ENCODE data around the gene HSPA5. TPM values are rescaled to one million over a fixed set of nuclear protein-coding genes. Genes with fewer than 3 reads are reported as not detected.
A peak's percentile ranks its signal among the peaks of the same experiment; 100 is the strongest.
"Not testable (repeated sequence)": the region's sequence is repeated elsewhere in the genome, so short reads cannot be mapped to it uniquely, and the experiment has no call there.

HSPA5 gene
- polyA plus RNA-seq, 3 donors: 359 to 421 (median 385) TPM

GRCh38 chr9:125202846-125203618 is 38.1 kb downstream of the HSPA5 start:
- DNase-seq: no peak

- peak; percentile 95 for DNase-seq
These were observed 40.7 kb downstream of the HSPA5 start, which contains the start of gene RABEPK for GRCh38 chr9:125200216-125201047. TSS of gene RABEPK (plus strand) at chr9:125200542. CDS start at chr9:125203014, 2,472 bp downstream.

- DNase-seq: not testable (repeated sequence)
These were observed 45.6 kb downstream of the HSPA5 start for GRCh38 chr9:125195591-125195990.

- DNase-seq: not testable (repeated sequence)
These were observed 46.7 kb downstream of the HSPA5 start for GRCh38 chr9:125194466-125194865.

GRCh38 chr9:125190361-125190801 is 50.8 kb downstream of the HSPA5 start:
- DNase-seq: peak; percentile 27

GRCh38 chr9:125189361-125190289 is 51.5 kb downstream of the HSPA5 start, which contains the start of gene PPP6C:
TSS of gene PPP6C (minus strand) at chr9:125189803. CDS start at chr9:125189718, 85 bp downstream.
- peak; percentile 97 for DNase-seq

- peak; percentile 9 for DNase-seq
These were observed 52.2 kb downstream of the HSPA5 start for GRCh38 chr9:125189011-125189360.

Other genes starting within 250 kb of the HSPA5 start
- gene SCAI, start 97.8 kb downstream of the HSPA5 start, polyA plus RNA-seq (ENCODE audit: insufficient read length in 3 of 3): 10 to 100 TPM in 2 of 3 donors, 1 to 10 TPM in 1; 9.2 to 15.5 (median 13.2) TPM
- 10 to 100 TPM; 44.9 to 54.3 (median 51.0) TPM for gene PPP6C, start 51.5 kb downstream of the HSPA5 start, polyA plus RNA-seq (ENCODE audit: insufficient read length in 3 of 3)
- gene RABEPK, start 40.8 kb downstream of the HSPA5 start, polyA plus RNA-seq (ENCODE audit: insufficient read length in 3 of 3): 10 to 100 TPM; 21.6 to 22.9 (median 22.6) TPM
- 10 to 100 TPM; 26.0 to 42.2 (median 35.6) TPM for gene GAPVD1, start 20.5 kb upstream of the HSPA5 start, polyA plus RNA-seq (ENCODE audit: insufficient read length in 3 of 3)